GM12872 (cell line): ENCODE results near the gene GLIPR1L1.

Experiments used
- TF ChIP-seq, protein P1 (sequence below): IDR thresholded peaks from 3 replicates; pipeline ENCODE4 v1.5.1; 2011; ENCODE audit warnings: low read depth, mild to moderate bottlenecking, low read length, moderate library complexity; ENCODE audit not compliant: insufficient read depth

Gene GLIPR1L1

DNA sequence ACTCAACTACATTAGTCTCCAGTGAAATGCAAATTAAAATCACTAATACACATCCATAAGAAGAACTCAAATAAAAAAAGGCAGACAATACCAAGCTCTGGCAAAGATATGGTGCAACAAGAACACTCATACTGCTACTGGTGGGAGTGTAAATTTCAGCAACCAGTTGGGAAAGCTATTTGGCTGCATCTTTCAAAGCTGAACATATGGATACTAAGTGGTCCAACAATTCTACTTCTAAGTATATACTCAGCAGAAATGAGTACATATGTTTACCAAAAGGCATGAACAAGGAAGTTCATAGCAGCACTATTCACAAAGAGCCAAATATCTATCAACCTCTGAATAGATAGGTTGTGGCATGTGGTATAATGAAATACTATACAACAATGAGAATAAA is 31.7 kb upstream of the GLIPR1L1 start:
- TF ChIP-seq, protein P1, sequence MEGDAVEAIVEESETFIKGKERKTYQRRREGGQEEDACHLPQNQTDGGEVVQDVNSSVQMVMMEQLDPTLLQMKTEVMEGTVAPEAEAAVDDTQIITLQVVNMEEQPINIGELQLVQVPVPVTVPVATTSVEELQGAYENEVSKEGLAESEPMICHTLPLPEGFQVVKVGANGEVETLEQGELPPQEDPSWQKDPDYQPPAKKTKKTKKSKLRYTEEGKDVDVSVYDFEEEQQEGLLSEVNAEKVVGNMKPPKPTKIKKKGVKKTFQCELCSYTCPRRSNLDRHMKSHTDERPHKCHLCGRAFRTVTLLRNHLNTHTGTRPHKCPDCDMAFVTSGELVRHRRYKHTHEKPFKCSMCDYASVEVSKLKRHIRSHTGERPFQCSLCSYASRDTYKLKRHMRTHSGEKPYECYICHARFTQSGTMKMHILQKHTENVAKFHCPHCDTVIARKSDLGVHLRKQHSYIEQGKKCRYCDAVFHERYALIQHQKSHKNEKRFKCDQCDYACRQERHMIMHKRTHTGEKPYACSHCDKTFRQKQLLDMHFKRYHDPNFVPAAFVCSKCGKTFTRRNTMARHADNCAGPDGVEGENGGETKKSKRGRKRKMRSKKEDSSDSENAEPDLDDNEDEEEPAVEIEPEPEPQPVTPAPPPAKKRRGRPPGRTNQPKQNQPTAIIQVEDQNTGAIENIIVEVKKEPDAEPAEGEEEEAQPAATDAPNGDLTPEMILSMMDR: no peak

GRCh38 chr12:75305412-75306332 is 28.8 kb upstream of the GLIPR1L1 start:
- TF ChIP-seq, protein P1: no peak

DNA sequence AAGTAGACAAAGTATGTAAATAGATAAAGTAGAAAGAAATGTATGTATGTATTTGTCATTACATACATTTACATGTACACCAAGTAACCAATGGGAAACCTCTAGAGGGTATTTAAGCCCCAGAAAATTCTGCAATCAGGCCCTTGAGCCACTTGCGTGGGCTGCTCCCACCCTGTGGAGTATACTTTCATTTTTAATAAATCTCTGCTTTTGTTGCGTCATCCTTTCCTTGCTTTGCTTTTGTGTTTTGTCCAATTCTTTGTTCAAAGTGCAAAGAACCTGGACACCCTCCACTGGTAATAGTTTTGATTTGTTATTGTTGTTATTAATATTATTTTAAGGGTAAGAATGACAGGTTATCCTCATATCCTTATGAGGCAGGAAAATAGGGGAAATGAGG is 26.2 kb upstream of the GLIPR1L1 start:
- TF ChIP-seq, protein P1: no peak

DNA sequence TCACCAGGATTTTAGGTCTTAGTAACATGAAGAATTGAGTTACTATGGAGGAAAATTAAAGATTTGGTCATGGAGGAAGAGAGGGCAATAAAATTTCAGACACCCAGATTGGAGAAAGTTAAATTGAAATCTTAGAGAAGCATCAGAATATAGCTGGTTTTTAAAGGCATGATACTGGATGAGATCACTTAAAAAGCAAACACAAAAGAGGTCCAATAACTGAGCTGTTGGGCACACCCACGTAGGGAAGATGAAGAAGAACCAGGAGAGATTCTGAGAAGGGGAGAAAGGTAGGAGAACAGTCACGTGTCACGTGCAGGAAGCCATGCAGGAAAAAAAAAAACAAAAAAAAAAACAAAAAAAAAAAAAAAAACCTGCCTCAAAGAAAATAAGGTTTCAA is 23.1 kb upstream of the GLIPR1L1 start:
- TF ChIP-seq, protein P1: no peak

DNA sequence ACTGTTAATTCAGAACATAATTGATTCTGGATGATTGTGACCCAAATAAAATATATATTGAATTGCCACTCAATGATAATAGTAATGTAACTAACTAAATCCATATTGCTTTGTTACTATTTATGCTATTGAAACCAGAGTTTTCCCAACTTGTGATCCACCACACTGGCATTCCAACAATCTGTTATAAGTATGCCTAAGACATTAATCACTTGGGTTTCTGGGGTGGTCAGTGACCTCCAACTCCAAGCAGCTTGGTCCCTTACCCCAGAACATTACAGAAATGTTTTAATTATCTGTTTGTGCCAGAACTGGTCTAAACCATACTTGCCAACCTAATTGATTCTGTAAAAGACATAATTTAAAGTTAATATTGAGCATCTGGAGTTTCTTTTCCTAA is 19.0 kb upstream of the GLIPR1L1 start:
- TF ChIP-seq, protein P1: no peak

DNA sequence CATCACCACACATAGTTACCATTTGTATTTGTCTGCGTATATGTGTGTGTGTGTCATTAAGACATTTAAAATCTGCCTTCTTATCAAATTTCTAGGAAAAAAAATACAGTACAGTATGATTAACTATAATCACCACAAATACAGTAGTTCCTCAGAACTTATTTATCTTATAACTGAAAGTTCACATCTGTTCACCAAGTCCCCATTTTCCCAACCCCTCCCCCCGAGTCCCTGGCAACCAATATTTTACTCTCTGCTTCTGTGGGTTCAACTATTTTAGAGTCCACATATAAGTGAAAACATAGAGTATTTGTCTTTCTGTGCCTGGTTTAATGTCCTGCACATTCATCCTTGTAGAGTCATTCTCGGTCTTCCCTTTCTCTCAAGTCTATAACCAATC is 16.7 kb upstream of the GLIPR1L1 start:
- TF ChIP-seq, protein P1: no peak

DNA sequence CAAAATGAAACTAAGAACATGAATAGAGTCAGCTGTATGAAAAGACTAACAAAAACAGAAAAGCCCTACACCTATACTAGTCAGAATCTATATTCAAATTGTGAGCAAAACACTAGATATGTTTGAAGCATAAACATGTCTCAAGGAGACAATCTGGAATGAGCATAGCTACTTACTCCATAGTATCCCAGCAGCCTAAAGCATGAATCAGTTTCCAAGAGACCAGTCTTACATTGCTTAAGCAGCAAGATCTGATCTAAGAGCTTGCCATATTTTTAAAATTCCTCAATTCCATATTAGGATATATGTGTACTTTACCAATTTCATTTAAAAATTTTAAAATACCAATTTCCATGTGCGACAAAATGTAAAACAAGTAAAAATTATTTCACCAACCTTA is 12.0 kb upstream of the GLIPR1L1 start:
- TF ChIP-seq, protein P1: no peak
